GM23338 (cell line): ENCODE results near the gene ORAI3.

Experiments
- CREB1 ChIP-seq: fragments of 250-450 bp; sonication (Bioruptor Pico); IDR thresholded peaks from 2 replicates; pipeline ENCODE4 v1.5.0; 2020; ENCODE audit warnings: low read depth, mild to moderate bottlenecking, moderate library complexity
- EZH2 ChIP-seq: fragments of 200-600 bp; sonication (generic); IDR thresholded peaks from one replicate; pipeline ENCODE4 v1.8.0; 2017; ENCODE audit warnings: antibody characterized with exemption, mild to moderate bottlenecking, low read depth; ENCODE audit not compliant: unreplicated experiment
- EZH2phosphoT487 ChIP-seq: fragments of 200-600 bp; sonication (generic); IDR thresholded peaks from one replicate; pipeline ENCODE4 v1.8.1; 2018; ENCODE audit warnings: antibody characterized with exemption; ENCODE audit not compliant: unreplicated experiment
- JUNB ChIP-seq: IDR thresholded peaks from one replicate; pipeline ENCODE4 v1.6.1; 2016; ENCODE audit warnings: antibody characterized with exemption; ENCODE audit not compliant: unreplicated experiment
- NANOG ChIP-seq: IDR thresholded peaks from 2 replicates; pipeline ENCODE4 v1.6.1; 2016; ENCODE audit warnings: antibody characterized with exemption, borderline replicate concordance
- POLR2AphosphoS5 ChIP-seq: IDR thresholded peaks from 2 replicates; pipeline ENCODE4 v1.6.1; 2016; ENCODE audit warnings: antibody characterized with exemption, low read depth
- STAT1 ChIP-seq: IDR thresholded peaks from one replicate; pipeline ENCODE4 v1.6.1; 2016; ENCODE audit warnings: antibody characterized with exemption; ENCODE audit not compliant: unreplicated experiment
- ZNF331 ChIP-seq: fragments of 250-450 bp; sonication (Bioruptor Pico); IDR thresholded peaks from 2 replicates; pipeline ENCODE4 v1.5.0; 2020; ENCODE audit warnings: low read depth, mild to moderate bottlenecking, moderate library complexity
- TF ChIP-seq, protein P1 (sequence below), 2 experiments: fragments of 200-600 bp in 1 of 2; sonication (generic) in 1 of 2; conservative IDR thresholded peaks; 2 replicates each; pipeline versions ENCODE4 v1.5.1 to v1.6.1; 2016 to 2017; ENCODE audit warnings: antibody characterized with exemption in 2 of 2, low read depth in 2 of 2, mild to moderate bottlenecking in 2 of 2, moderate library complexity in 1 of 2
- TF ChIP-seq, protein P2 (sequence below): IDR thresholded peaks from one replicate; pipeline ENCODE4 v1.6.1; 2018; ENCODE audit warnings: antibody characterized with exemption; ENCODE audit not compliant: unreplicated experiment

DNA sequence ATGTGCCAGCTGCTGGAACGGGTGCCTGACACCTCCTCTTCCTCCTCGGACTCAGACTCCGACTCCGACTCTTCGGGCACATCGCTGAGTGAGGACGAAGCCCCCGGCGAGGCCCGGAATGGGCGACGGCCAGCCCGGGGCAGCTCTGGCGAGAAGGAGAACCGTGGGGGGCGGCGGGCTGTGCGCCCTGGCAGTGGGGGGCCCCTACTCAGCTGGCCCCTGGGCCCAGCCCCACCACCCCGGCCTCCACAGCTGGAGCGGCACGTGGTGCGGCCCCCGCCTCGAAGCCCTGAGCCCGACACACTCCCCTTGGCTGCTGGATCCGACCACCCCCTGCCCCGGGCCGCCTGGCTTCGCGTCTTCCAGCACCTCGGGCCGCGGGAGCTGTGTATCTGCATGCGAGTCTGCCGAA lies 18.7 kb upstream of the ORAI3 start:
- TF ChIP-seq EZH2 (no peak), EZH2phosphoT487 (no peak), POLR2AphosphoS5 (no peak), ZNF331 (CRISPR knock-in tag) (no peak), NANOG (no peak), JUNB (no peak), STAT1 (no peak), CREB1 (no peak)
- TF ChIP-seq, protein P1, sequence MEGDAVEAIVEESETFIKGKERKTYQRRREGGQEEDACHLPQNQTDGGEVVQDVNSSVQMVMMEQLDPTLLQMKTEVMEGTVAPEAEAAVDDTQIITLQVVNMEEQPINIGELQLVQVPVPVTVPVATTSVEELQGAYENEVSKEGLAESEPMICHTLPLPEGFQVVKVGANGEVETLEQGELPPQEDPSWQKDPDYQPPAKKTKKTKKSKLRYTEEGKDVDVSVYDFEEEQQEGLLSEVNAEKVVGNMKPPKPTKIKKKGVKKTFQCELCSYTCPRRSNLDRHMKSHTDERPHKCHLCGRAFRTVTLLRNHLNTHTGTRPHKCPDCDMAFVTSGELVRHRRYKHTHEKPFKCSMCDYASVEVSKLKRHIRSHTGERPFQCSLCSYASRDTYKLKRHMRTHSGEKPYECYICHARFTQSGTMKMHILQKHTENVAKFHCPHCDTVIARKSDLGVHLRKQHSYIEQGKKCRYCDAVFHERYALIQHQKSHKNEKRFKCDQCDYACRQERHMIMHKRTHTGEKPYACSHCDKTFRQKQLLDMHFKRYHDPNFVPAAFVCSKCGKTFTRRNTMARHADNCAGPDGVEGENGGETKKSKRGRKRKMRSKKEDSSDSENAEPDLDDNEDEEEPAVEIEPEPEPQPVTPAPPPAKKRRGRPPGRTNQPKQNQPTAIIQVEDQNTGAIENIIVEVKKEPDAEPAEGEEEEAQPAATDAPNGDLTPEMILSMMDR (conservative IDR thresholded peaks at IDR 0.05; ENCODE audit: low read depth in 2 of 2): no peak
- TF ChIP-seq, protein P2, sequence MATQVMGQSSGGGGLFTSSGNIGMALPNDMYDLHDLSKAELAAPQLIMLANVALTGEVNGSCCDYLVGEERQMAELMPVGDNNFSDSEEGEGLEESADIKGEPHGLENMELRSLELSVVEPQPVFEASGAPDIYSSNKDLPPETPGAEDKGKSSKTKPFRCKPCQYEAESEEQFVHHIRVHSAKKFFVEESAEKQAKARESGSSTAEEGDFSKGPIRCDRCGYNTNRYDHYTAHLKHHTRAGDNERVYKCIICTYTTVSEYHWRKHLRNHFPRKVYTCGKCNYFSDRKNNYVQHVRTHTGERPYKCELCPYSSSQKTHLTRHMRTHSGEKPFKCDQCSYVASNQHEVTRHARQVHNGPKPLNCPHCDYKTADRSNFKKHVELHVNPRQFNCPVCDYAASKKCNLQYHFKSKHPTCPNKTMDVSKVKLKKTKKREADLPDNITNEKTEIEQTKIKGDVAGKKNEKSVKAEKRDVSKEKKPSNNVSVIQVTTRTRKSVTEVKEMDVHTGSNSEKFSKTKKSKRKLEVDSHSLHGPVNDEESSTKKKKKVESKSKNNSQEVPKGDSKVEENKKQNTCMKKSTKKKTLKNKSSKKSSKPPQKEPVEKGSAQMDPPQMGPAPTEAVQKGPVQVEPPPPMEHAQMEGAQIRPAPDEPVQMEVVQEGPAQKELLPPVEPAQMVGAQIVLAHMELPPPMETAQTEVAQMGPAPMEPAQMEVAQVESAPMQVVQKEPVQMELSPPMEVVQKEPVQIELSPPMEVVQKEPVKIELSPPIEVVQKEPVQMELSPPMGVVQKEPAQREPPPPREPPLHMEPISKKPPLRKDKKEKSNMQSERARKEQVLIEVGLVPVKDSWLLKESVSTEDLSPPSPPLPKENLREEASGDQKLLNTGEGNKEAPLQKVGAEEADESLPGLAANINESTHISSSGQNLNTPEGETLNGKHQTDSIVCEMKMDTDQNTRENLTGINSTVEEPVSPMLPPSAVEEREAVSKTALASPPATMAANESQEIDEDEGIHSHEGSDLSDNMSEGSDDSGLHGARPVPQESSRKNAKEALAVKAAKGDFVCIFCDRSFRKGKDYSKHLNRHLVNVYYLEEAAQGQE: no peak
